DMS 273 (cell line): Measurements from ENCODE around the gene ITIH3.

Experiments used
- DNase-seq: peaks from one replicate; lab custom pipeline; 2025; ENCODE audit not compliant: unreplicated experiment; lab: John Stamatoyannopoulos, UW

ITIH3 gene

GRCh38 chr3:52820736-52821135 is 26.1 kb downstream of the ITIH3 start:
- DNase-seq: peak; percentile 65

DNA sequence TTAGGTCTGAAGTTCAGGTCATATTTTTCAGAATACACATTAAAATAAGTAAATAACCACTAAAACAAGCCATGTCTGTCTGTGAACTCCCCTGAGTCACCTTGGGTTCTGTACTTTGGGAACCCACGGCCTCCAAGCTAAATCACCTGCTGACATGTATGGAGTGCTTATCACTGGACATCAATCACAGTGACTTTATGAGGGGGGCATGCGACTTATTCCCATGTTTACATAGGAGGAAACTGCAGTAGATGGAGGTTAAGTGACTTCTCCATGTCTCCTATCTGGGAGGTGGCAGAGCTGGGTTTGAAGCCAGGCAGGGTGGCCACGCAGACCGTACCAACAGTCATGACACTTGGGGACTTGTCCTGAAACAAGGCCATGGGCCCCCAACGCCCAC is 27.8 kb downstream of the ITIH3 start:
- DNase-seq: no peak

- DNase-seq: no peak
These were observed 29.4 kb downstream of the ITIH3 start for GRCh38 chr3:52824037-52824436.

GRCh38 chr3:52827441-52827840 is 32.8 kb downstream of the ITIH3 start:
- no peak for DNase-seq

DNA sequence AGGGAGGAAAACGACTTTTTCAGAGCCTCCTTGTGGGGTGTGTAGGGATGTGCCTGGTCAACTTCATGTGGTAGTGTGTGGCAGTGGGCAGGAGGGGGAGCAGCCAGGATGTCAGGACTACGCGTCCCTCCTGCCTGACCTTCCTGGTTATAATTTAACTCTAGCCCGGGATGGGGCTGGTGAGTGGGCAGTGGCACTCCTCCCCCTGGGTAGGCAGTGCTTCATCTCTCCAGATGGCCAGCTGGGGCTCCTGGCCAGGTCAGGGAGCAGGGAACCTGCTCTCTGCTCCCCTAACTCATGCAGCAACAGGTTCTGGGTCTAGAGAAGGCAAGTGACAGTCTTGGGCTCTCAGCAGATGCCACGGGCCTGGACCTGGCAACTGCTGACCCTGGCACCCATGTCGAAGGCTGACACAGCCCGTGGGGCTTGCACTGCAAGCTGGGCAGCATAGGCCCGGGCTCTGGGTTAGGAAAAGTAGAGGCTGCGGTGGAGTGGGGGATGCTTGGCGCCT is 33.3 kb downstream of the ITIH3 start:
- DNase-seq: peak; percentile 6

GRCh38 chr3:52829482-52829881 is 34.9 kb downstream of the ITIH3 start:
- DNase-seq: no peak

- DNase-seq: no peak
These were observed 35.4 kb downstream of the ITIH3 start for GRCh38 chr3:52829906-52830463.

GRCh38 chr3:52830535-52831258 is 36.1 kb downstream of the ITIH3 start, which contains the start of gene ITIH4:
ITIH4 (minus strand) TSS chr3:52830672; CDS start chr3:52830642, 30 bp downstream.
- no peak for DNase-seq

DNA sequence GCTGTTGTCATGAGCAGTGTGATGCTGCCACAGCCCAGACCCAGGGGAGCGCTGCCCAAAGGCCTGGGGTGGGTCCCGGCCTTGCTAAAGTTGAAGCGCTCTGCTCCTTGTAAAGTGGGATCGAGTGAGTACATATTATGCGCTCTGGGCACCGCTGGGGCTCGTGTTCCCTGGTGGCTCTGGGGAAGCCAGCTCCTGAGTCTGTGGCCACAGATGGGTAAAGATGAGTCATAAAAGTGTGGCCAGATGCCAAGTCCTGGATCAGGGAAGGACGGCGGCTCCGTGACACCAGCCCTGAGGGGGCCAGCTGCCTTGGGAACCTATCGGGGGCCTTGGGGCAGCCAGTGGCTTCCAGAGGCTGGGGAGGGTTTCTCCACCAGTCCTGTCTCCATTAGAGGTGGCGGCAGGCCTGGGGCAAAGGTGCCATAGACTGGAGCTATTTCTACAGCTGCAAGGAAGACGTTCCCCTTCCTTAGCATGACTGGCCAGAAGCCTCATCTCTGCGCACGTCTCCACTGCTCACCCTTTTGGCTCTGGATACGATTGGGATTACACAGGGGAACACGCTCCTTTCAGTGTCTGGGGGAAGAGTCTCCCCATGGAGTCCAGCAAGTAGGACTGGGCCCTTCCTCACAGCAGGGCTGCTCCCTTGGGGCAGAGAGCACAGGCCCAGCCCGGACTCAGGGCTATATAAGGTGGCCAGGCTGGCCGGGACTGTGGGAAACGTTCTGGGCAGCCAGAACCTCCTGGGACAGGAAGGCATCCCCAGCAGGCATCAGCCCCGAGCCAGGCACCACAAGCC is 37.1 kb downstream of the ITIH3 start:
- DNase-seq: peak; percentile 89

- DNase-seq: no peak
These were observed 38.6 kb downstream of the ITIH3 start for GRCh38 chr3:52833202-52833601.

GRCh38 chr3:52834871-52835501 is 40.4 kb downstream of the ITIH3 start, which contains the start of gene MUSTN1:
MUSTN1 (minus strand) TSS chr3:52835019; CDS start chr3:52834948, 71 bp downstream.
- DNase-seq: peak; percentile 62

DNA sequence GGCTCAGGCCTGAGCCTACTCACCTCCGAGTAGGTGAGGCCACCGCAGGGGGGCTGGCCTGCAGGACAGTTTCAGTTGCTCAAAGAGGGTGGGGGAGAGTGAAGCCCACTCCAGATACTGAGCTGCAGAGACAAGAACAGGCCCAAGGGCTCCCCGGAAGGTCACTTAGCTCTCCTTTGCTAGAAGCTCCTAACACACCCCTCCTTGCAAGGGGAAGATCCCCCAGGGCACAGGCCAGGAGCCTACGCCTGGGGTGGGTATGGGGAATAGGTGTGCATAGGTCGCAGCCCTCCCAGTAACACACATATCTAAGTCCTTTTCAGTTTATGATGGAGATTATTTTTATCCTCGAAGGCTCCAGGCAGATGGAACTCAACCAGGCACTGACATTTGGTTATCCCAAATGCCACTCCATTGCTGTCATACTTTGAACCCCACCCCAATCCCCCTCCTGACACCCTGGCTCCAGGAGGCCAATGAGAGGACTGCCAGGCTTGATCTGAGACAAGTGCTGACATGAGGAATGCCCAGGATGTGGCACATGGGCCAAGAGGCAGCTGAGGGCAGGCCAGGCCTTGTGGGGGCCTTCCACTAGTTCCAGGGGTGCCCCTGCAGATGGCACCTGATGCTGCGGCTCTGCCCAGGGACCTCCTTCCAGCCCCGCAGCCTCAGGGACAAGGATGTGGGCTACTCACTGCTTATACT is 41.3 kb downstream of the ITIH3 start:
- DNase-seq: no peak

DNA sequence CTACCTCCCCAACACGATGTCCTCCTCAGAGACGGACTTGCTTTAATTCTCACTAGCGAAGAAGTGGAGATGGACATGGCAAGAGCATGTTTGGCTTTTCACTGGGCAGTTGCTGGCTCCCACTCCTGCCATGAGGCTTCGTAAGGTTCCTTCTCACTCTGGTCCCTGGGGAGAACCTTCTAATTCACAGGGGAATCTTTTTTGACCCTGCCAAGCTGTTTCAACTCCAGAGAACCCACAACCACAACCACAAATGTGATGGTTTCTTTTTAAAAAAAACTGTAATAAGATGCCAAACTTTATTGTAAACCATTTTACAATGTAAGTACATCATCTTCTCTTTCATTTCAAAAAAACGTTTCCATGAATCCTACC is 41.9 kb downstream of the ITIH3 start:
- no peak for DNase-seq

GRCh38 chr3:52836986-52837385 is 42.4 kb downstream of the ITIH3 start:
- no peak for DNase-seq

GRCh38 chr3:52838561-52839267 is 44.1 kb downstream of the ITIH3 start:
- DNase-seq: no peak

DNA sequence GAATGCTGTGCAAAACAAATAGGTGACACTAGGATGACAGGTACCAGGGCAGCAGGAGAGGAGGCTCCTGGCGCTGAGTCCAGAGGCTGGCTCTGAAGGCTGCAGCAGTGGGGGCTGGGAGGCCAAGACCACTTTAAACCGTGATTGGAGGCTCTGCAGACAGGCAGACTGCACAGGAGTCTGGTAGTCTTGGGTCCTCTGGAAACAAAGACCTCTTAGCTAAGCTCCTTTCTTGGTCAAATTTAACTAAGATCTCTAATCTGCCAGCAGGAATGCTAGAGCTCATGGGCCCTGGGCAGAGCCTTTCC is 44.6 kb downstream of the ITIH3 start:
- DNase-seq: no peak

- DNase-seq: no peak
These were observed 45.4 kb downstream of the ITIH3 start for GRCh38 chr3:52839892-52840545.

DNA sequence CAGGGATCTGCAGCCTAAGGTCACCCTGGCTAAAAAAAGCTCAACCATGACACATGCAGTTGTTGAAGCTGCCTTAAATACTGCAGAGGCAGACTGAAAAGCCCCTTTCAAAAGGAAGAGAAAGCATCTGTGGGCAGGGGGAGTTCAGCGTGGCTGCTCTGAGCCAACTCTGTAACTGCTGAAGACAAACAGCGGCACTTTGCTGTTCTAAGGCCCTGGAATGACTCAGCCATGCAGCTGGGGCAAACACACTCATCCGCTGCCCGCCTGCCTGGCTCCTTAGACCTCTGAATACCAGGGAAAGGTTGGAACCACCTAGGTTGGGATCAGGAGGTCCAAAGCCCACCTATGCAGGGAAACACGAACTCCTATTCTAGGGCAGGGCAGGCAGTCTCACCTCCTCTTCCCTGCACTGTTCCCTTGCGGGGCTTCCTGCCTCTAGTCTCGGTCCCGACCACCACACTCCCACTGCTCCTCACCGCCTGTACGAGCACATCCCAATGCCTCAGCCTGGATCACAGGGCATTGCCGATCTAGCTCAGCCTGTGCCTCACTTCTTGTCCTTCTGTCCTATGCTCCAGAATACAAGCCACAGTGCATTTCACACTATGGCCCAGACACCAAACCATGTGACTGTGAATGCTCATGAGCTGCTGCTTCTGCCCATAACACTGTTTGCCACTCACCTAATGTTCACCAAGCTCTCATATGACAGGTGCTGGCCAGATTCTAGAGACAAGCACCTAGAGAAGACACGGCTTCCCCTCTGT is 46.8 kb downstream of the ITIH3 start:
- no peak for DNase-seq

- no peak for DNase-seq
These were observed 47.4 kb downstream of the ITIH3 start for GRCh38 chr3:52841981-52842340.
